ENCODE measurements around the gene RFK.

GRCh38 chr9:76400534-76401096 lies 6.4 kb upstream of the RFK start:
- TF ChIP-seq CTCF (IDR thresholded peaks at IDR 0.05) = no peak
- no peak for TF ChIP-seq POLR2A (IDR thresholded peaks at IDR 0.05)

Data from sigmoid colon (tissue), 3 donors.